Ishikawa (cell line): Measurements from ENCODE around the gene WEE2.

Experiments used
- CEBPB ChIP-seq: IDR thresholded peaks from 2 replicates; pipeline ENCODE4 v1.6.1; 2012
- CREB1 ChIP-seq: IDR thresholded peaks from 2 replicates; pipeline ENCODE4 v1.6.1; 2012; ENCODE audit warnings: low read depth
- EGR1 ChIP-seq: IDR thresholded peaks from 2 replicates; pipeline ENCODE4 v1.6.1; 2012
- EP300 ChIP-seq: IDR thresholded peaks from 2 replicates; pipeline ENCODE4 v1.6.1; 2012; ENCODE audit warnings: borderline replicate concordance
- FOXM1 ChIP-seq: IDR thresholded peaks from 2 replicates; pipeline ENCODE4 v1.6.1; 2012; ENCODE audit warnings: low read depth, borderline replicate concordance
- NFIC ChIP-seq: IDR thresholded peaks from 2 replicates; pipeline ENCODE4 v1.6.1; 2012
- RAD21 ChIP-seq: IDR thresholded peaks from 2 replicates; pipeline ENCODE4 v1.6.1; 2012; ENCODE audit warnings: low read depth
- REST ChIP-seq: IDR thresholded peaks from 2 replicates; pipeline ENCODE4 v1.6.1; 2012; ENCODE audit warnings: low read depth, mild to moderate bottlenecking
- TAF1 ChIP-seq: IDR thresholded peaks from 2 replicates; pipeline ENCODE4 v1.6.1; 2012; ENCODE audit warnings: low read depth, mild to moderate bottlenecking
- TCF12 ChIP-seq: IDR thresholded peaks from 2 replicates; pipeline ENCODE4 v1.6.1; 2012; ENCODE audit warnings: low read depth
- TEAD4 ChIP-seq: IDR thresholded peaks from 2 replicates; pipeline ENCODE4 v1.6.1; 2012
- YY1 ChIP-seq: IDR thresholded peaks from 2 replicates; pipeline ENCODE4 v1.6.1; 2012; ENCODE audit warnings: low read depth
- ZBTB7A ChIP-seq: IDR thresholded peaks from 2 replicates; pipeline ENCODE4 v1.6.1; 2012; ENCODE audit warnings: low read depth
- TF ChIP-seq, protein P1 (sequence below): IDR thresholded peaks from 2 replicates; pipeline ENCODE4 v1.6.1; 2012
- TF ChIP-seq, protein P2 (sequence below): IDR thresholded peaks from 2 replicates; pipeline ENCODE4 v1.6.1; 2012

Gene WEE2

DNA sequence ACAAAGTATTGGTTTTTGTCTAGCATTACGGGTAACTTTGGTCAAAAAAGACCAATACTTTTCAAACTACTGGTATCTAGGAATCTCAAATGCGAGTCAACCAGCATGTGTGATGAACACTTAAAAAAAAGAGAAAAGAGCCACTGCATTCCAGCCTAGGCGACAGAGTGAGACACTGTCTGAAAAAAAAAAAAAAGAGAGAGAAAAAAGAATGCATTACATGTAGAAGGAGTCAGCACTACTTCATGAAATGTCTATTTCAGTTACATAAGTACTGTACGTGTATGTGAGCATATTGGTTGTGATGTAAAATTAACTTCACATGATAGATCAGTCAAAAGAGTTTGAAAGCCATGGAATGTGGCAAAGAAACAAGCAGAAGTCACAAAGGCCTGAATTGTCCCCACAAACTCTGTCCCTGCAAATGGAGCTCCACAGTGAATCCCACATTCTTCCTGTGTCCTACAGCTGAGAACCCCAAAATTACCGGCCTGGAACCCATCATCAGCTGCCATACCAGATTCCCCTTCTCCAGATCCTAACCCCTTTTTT, 7.8 kb upstream of the WEE2 start:
- TF ChIP-seq, protein P1, sequence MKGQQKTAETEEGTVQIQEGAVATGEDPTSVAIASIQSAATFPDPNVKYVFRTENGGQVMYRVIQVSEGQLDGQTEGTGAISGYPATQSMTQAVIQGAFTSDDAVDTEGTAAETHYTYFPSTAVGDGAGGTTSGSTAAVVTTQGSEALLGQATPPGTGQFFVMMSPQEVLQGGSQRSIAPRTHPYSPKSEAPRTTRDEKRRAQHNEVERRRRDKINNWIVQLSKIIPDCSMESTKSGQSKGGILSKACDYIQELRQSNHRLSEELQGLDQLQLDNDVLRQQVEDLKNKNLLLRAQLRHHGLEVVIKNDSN = no peak
- TF ChIP-seq TEAD4 = 0 out of 2 replicates have a peak, but pooled peaks have one; percentile 14

GRCh38 chr7:141700848-141701371, 7.2 kb upstream of the WEE2 start:
- TF ChIP-seq CEBPB (no peak), RAD21 (no peak), REST (no peak), CREB1 (no peak), NFIC (no peak), EGR1 (no peak), YY1 (no peak), TAF1 (no peak), EP300 (no peak), TCF12 (no peak), ZBTB7A (no peak), TEAD4 (no peak), FOXM1 (no peak)
- TF ChIP-seq, protein P2, sequence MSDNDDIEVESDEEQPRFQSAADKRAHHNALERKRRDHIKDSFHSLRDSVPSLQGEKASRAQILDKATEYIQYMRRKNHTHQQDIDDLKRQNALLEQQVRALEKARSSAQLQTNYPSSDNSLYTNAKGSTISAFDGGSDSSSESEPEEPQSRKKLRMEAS = no peak
- TF ChIP-seq, protein P1 = no peak

GRCh38 chr7:141701489-141702046, 6.6 kb upstream of the WEE2 start:
- TF ChIP-seq EGR1 (no peak), REST (no peak), CREB1 (no peak), ZBTB7A (no peak), YY1 (no peak), TAF1 (no peak; the same call in 1 of the 2 replicates), RAD21 (no peak), NFIC (no peak), FOXM1 (no peak), TEAD4 (no peak), CEBPB (no peak), TCF12 (no peak), EP300 (no peak)
- TF ChIP-seq, protein P1 = no peak
- TF ChIP-seq, protein P2 = no peak

- no peak for TF ChIP-seq TAF1
- no peak for TF ChIP-seq ZBTB7A
- TF ChIP-seq, protein P1 = no peak
- no peak for TF ChIP-seq NFIC
- peak; percentile 44; the same call in 1 of the 2 replicates for TF ChIP-seq CEBPB
- no peak for TF ChIP-seq EP300
- no peak for TF ChIP-seq RAD21
- no peak for TF ChIP-seq TCF12
These were observed 6.0 kb upstream of the WEE2 start, which contains the start of gene DENND11 for GRCh38 chr7:141702047-141702567. TSS of gene DENND11 (minus strand) at chr7:141702166. CDS start at chr7:141702153, 13 bp downstream.

- no peak for TF ChIP-seq REST
- TF ChIP-seq, protein P2 = no peak
- TF ChIP-seq YY1 = no peak
- TF ChIP-seq, protein P1 = no peak
- TF ChIP-seq FOXM1 = no peak
- TF ChIP-seq TCF12 = no peak
- no peak for TF ChIP-seq CREB1
- TF ChIP-seq RAD21 = no peak
- no peak for TF ChIP-seq ZBTB7A
- TF ChIP-seq NFIC = no peak
- no peak for TF ChIP-seq CEBPB
- no peak for TF ChIP-seq EP300
- TF ChIP-seq EGR1 = no peak
- no peak for TF ChIP-seq TEAD4
- no peak for TF ChIP-seq TAF1
These were observed 5.3 kb upstream of the WEE2 start for GRCh38 chr7:141702892-141703291.
